Neural progenitor cell (in vitro differentiated cells): ENCODE measurements around the gene MGMT. TPM values are rescaled to one million over a fixed set of nuclear protein-coding genes. Genes with fewer than 3 reads are reported as not detected.

ENCODE experiments used
- DNase-seq: peaks from one replicate; pipeline ENCODE4 v3.0.0-alpha.2; 2016; ENCODE audit warnings: low spot score
- H2AFZ ChIP-seq: fragments of 200-600 bp; sonication (generic); replicated peaks from 2 replicates; pipeline ENCODE4 v1.6.1; 2016; ENCODE audit warnings: antibody characterized with exemption
- H3F3A ChIP-seq: fragments of 200-600 bp; sonication (generic); 2 replicates; pipeline ENCODE4 v1.6.1; 2016; ENCODE audit warnings: antibody characterized with exemption, low read depth
- H3K27ac ChIP-seq: fragments of 200-600 bp; sonication (generic); 2 replicates; pipeline ENCODE4 v1.5.1; 2016; ENCODE audit warnings: mild to moderate bottlenecking
- H3K27me3 ChIP-seq: fragments of 200-600 bp; sonication (generic); 2 replicates; pipeline ENCODE4 v1.6.1; 2016; ENCODE audit warnings: mild to moderate bottlenecking, moderate library complexity
- H3K36me3 ChIP-seq: fragments of 200-600 bp; sonication (generic); 2 replicates; pipeline ENCODE4 v1.5.1; 2016
- H3K4me1 ChIP-seq: fragments of 200-600 bp; sonication (generic); 2 replicates; pipeline ENCODE4 v1.6.1; 2016; ENCODE audit warnings: mixed run types
- H3K4me2 ChIP-seq: fragments of 200-600 bp; sonication (generic); 2 replicates; pipeline ENCODE4 v1.6.1; 2016
- H3K4me3 ChIP-seq: fragments of 200-600 bp; sonication (generic); 2 replicates; pipeline ENCODE4 v1.5.1; 2016
- H3K79me2 ChIP-seq: fragments of 200-600 bp; sonication (generic); 2 replicates; pipeline ENCODE4 v1.6.1; 2016; ENCODE audit warnings: low read depth
- H3K9ac ChIP-seq: fragments of 200-600 bp; sonication (generic); 2 replicates; pipeline ENCODE4 v1.6.1; 2016
- H3K9me3 ChIP-seq: fragments of 200-600 bp; sonication (generic); 2 replicates; pipeline ENCODE4 v1.5.1; 2016; ENCODE audit warnings: low read depth
- H4K20me1 ChIP-seq: fragments of 200-600 bp; sonication (generic); 2 replicates; pipeline ENCODE4 v1.6.1; 2016; ENCODE audit warnings: low read depth
- H3K27ac Mint-ChIP-seq: 3 replicates; pipeline ENCODE4 v1.8.0; 2021; ENCODE audit warnings: mixed read lengths
- H3K27me3 Mint-ChIP-seq: 2 replicates; pipeline ENCODE4 v1.8.0; 2022; ENCODE audit warnings: low read depth, mild to moderate bottlenecking, inconsistent platforms, moderate library complexity, mixed read lengths; ENCODE audit not compliant: insufficient read depth
- H3K36me3 Mint-ChIP-seq: 3 replicates; pipeline ENCODE4 v1.8.0; 2021; ENCODE audit warnings: mixed read lengths
- H3K4me1 Mint-ChIP-seq: 3 replicates; pipeline ENCODE4 v1.8.0; 2021; ENCODE audit warnings: mixed read lengths
- H3K4me3 Mint-ChIP-seq: 3 replicates; pipeline ENCODE4 v1.8.0; 2021; ENCODE audit warnings: mild to moderate bottlenecking, moderate library complexity, mixed read lengths
- H3K9me3 Mint-ChIP-seq: 3 replicates; pipeline ENCODE4 v1.8.0; 2020; ENCODE audit warnings: mixed read lengths
- CTCF ChIP-seq: fragments of 200-600 bp; sonication (generic); IDR thresholded peaks from 2 replicates; pipeline ENCODE4 v1.5.1; 2017; ENCODE audit warnings: antibody characterized with exemption, mild to moderate bottlenecking
- EZH2 ChIP-seq: fragments of 200-600 bp; sonication (generic); IDR thresholded peaks from 2 replicates; pipeline ENCODE4 v1.6.1; 2017; ENCODE audit warnings: antibody characterized with exemption, mild to moderate bottlenecking, moderate library complexity
- EZH2phosphoT487 ChIP-seq: fragments of 200-600 bp; sonication (generic); IDR thresholded peaks from 2 replicates; pipeline ENCODE4 v1.6.1; 2017; ENCODE audit warnings: antibody characterized with exemption
- total RNA-seq: library from RNA; depleted of rRNA; stranded (reverse); fragments of >200 nt; gene quantifications from 2 replicates; pipeline ENCODE4 v1.2.3, GENCODE V29; 2015; ENCODE audit warnings: low replicate concordance

The MGMT gene
- total RNA-seq, 1 donor from 2014 or later: 17.5 TPM

GRCh38 chr10:129657297-129658017 is 190.4 kb downstream of the MGMT start:
- DNase-seq: no peak
- Mint-ChIP-seq H3K27ac (peak overlapping the region; percentile 65), H3K27me3 (peaks cover 2% of the 10 kb centered on the region), H3K36me3 (peaks cover 2% of the 10 kb centered on the region), H3K9me3 (no peaks in the 10 kb centered on the region), H3K4me3 (no peak overlapping the region), H3K4me1 (peaks cover 33% of the 10 kb centered on the region)
- no peaks in the 10 kb centered on the region for H3K27me3 ChIP-seq
- no peaks in the 10 kb centered on the region for H3F3A ChIP-seq
- H3K4me1 ChIP-seq: peaks cover 4% of the 10 kb centered on the region
- no peaks in the 10 kb centered on the region for H4K20me1 ChIP-seq
- H2AFZ ChIP-seq: no peak overlapping the region
- H3K4me2 ChIP-seq: peak overlapping the region; percentile 8
- no peak overlapping the region for H3K9ac ChIP-seq
- TF ChIP-seq EZH2phosphoT487 (no peak), EZH2 (no peak), CTCF (no peak)
- no peak overlapping the region for H3K4me3 ChIP-seq
- H3K79me2 ChIP-seq: no peaks in the 10 kb centered on the region
- H3K9me3 ChIP-seq: no peaks in the 10 kb centered on the region
- no peak overlapping the region for H3K27ac ChIP-seq
- no peaks in the 10 kb centered on the region for H3K36me3 ChIP-seq

- Mint-ChIP-seq H3K9me3 (peaks cover 1% of the 10 kb centered on the region), H3K4me3 (no peak overlapping the region), H3K4me1 (peaks cover 33% of the 10 kb centered on the region), H3K27me3 (peaks cover 2% of the 10 kb centered on the region), H3K36me3 (peaks cover 1% of the 10 kb centered on the region), H3K27ac (no peak overlapping the region)
- Histone ChIP-seq H4K20me1 (no peaks in the 10 kb centered on the region), H3K9ac (no peak overlapping the region), H3K4me3 (no peak overlapping the region), H3F3A (no peaks in the 10 kb centered on the region), H3K27ac (no peak overlapping the region), H3K36me3 (no peaks in the 10 kb centered on the region), H3K9me3 (no peaks in the 10 kb centered on the region), H3K79me2 (no peaks in the 10 kb centered on the region), H3K4me2 (no peak overlapping the region), H3K27me3 (no peaks in the 10 kb centered on the region), H3K4me1 (peaks cover 4% of the 10 kb centered on the region), H2AFZ (no peak overlapping the region)
- peak; percentile 71 for DNase-seq
- no peak for TF ChIP-seq EZH2phosphoT487
- TF ChIP-seq CTCF: peak; percentile 72
Measured at GRCh38 chr10:129658376-129659072, 191.5 kb downstream of the MGMT start.

- no peaks in the 10 kb centered on the region for H3K79me2 ChIP-seq
- H4K20me1 ChIP-seq: no peaks in the 10 kb centered on the region
- no peak overlapping the region for H3K4me2 ChIP-seq
- H3K27ac Mint-ChIP-seq: no peak overlapping the region
- no peaks in the 10 kb centered on the region for H3K27me3 Mint-ChIP-seq
- H2AFZ ChIP-seq: no peak overlapping the region
- peaks cover 31% of the 10 kb centered on the region for H3K4me1 Mint-ChIP-seq
- peaks cover 4% of the 10 kb centered on the region for H3K4me1 ChIP-seq
- DNase-seq: no peak
- no peaks in the 10 kb centered on the region for H3K36me3 Mint-ChIP-seq
- H3K36me3 ChIP-seq: no peaks in the 10 kb centered on the region
- TF ChIP-seq EZH2phosphoT487 (no peak), CTCF (no peak), EZH2 (no peak)
- H3K9me3 ChIP-seq: no peaks in the 10 kb centered on the region
- peaks cover 9% of the 10 kb centered on the region for H3K9me3 Mint-ChIP-seq
- H3K4me3 ChIP-seq: no peak overlapping the region
- H3K4me3 Mint-ChIP-seq: no peak overlapping the region
- H3F3A ChIP-seq: no peaks in the 10 kb centered on the region
- H3K27ac ChIP-seq: no peak overlapping the region
- no peak overlapping the region for H3K9ac ChIP-seq
- H3K27me3 ChIP-seq: no peaks in the 10 kb centered on the region
Measured at GRCh38 chr10:129659508-129660268, 192.6 kb downstream of the MGMT start.
